Anterior cingulate cortex (tissue), 58 donors: ENCODE data around the gene NCOA3.
"Not testable (repeated sequence)": the region's sequence is repeated elsewhere in the genome, so short reads cannot be mapped to it uniquely, and the experiment has no call there.

Experiments used
- DNase-seq, 58 donors: peaks; one replicate each; lab custom pipeline; 2025; lab: John Stamatoyannopoulos, UW

NCOA3 gene

DNA sequence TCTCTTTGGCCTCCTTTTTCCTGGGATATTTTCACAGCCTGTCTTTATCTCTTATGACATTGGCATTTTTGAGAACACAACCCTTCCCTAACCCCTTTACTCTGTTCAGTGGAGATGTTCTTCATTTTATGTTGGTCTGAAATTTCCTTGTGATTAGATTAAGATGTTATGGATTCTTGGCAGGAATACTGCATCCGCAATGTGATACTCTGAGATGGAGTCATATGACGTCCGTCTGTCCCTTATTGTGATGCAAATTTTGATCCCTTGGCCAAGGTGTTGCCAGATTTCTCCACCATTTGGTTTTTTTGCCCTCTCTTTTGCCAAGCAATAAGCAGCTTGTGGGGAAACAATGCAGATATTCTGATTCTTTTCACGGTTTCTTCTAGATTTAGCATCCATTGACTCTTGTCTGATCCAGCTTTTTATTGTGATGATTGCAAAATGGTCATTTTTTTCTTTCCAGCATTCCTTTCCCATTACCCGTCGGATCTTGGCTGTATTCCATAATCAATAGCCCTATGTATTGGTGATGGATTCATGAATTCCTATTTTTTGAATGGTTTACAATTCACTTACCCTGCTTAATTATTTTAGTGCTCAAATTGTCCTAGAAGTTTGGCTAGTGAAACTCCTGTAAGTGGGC lies 85.1 kb downstream of the NCOA3 start:
- DNase-seq = no peak

DNA sequence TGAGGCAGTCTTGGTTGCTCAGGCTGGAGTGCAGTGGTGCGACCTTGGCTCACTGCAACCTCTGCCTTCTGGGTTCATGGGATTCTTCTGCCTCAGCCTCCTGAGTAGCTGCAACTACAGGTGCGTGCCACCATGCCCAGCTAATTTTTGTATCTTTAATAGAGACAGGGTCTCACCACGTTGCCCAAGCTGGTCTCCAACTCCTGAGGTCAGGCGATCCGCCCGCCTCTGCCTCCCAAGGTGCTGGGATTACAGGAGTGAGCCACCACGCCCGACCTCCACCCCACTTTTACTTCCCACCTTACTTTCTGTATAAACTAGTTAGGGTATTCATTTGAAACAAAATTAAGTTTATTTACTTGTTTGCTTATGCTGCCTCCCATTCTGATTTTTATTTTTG lies 86.5 kb downstream of the NCOA3 start:
- DNase-seq = no peak

DNA sequence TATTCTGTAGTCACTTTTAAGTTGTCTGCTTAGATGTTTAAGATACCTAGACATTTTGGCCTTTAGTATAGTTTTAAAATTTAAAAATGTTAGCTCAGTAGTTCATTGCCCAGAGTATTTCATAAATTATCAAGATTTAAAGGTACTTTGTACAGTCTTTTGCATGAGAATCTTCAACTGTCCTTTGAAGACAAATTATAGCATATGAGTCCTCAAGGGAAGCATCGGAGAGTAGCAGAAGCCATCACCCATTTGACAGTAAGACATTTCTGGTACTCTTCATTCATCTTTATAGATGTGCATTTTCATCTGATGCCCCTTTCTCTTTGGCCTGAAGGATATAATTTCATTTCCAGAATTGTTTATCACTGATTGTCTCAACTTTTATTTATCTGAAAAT lies 89.5 kb downstream of the NCOA3 start:
- no peak for DNase-seq

DNA sequence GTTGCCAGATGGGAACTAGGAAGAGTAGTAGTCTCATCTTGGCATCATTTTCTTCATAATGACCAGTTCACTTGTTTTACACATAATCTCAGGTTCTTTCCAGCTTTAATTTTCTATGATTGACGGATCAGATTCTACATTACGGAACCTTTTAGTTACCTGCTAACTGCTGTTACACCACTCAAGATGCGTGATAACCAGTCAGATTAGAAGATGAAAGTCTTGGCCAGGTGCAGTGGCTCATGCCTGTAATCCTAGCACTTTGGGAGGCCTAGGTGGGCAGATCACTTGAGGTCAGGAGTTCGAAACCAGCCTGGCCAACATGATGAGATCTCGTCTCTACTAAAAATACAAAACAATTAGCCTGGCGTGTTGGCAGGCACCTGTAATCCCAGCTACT lies 92.5 kb downstream of the NCOA3 start:
- no peak for DNase-seq

DNA sequence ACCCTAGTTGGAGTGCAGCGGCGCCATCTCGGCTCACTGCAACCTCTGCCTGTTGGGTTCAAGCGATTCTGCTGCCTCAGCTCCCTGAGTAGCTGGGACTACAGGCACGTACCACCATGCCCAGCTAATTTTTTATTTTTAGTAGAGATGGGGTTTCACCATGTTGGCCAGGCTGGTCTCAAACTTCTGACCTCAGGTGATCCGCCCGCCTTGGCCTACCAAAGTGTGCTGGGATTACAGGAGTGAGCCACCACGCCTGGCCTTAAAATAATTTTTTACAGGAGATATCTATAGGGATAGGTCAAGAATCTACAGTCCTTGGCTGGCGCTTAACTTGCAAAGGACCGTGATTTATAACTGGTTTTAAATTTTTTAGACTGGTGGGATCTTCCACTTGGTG lies 93.5 kb downstream of the NCOA3 start:
- not testable (repeated sequence) for DNase-seq

DNA sequence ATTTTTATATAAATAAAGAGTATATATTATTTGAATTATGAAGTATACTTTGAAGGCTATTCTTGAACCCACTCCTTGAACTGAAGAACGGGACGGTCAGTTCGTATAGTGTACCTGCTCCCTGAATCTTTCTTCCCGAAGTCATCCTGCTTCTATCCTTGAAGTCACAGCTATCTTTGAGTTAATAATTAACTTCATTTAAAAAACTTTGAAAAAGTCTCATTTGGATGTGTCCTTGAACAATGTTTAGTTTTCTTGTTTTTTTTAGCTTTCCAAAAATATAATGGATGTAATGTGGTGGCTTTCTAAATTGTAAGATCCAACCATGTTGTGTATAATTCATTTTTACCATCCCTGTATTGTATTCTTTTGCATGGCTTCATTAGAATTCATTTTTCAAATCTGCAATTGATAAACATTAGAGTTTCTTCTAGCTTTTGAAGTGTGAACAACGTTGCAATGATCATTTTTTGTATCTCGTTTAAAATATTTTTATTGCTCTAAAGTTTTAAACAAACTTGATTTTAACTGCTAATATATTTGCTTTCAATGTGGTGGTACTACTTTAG lies 94.4 kb downstream of the NCOA3 start:
- no peak for DNase-seq

DNA sequence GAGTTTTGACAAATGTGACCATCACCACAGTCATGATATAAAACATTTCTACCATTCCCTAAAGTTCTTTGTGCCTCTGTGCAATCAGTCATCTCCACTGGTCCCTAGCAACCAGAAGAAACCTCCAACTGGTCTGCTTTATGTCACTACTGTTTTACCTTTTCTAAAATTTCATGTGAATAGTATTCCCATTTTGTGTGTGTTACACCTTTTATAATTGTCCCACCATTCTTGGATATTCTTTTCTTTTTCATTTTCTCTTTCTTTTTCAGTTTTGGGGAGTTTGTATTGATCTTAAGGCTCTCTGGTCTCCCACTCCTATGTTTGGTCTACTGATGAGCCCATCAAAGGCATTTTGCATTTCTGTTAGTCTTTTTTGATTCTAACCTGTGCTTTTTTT lies 95.4 kb downstream of the NCOA3 start:
- no peak for DNase-seq

DNA sequence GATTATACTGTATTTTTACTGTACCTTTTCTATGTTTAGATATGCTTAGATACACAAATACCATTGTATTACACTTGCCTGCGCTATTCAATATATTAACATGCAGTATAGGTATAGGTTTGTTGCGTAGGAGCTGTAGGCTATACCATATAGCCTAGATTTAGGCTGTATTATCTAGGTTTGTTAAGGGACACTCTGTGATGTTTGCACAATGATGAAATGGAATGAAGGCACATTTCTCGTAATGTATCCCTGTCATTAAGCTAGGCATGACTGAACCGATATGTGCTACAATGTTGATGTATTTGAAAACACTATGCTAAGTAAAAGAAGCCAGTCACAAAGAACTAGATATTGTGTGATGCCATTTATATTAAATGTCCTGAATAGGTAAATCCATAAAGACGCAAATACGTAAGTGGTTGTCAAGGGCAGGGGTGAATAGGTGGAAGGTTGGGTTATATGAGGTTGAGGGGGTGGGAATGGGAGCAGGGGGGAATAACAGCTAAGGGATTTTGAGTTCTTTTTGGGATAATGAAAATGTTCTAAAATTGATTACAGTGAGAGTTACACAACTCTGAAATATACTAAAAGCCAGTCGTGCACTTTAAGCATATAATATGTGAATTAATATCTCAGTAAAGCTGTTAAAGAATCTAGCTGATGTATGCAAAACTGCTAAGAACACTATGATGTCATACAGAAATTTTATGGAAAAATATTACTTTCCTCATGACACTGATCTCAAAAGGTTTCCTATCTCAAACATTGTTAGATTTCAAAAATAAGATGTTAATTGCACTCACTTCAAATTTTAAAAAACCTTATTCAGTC lies 97.4 kb downstream of the NCOA3 start:
- no peak for DNase-seq

DNA sequence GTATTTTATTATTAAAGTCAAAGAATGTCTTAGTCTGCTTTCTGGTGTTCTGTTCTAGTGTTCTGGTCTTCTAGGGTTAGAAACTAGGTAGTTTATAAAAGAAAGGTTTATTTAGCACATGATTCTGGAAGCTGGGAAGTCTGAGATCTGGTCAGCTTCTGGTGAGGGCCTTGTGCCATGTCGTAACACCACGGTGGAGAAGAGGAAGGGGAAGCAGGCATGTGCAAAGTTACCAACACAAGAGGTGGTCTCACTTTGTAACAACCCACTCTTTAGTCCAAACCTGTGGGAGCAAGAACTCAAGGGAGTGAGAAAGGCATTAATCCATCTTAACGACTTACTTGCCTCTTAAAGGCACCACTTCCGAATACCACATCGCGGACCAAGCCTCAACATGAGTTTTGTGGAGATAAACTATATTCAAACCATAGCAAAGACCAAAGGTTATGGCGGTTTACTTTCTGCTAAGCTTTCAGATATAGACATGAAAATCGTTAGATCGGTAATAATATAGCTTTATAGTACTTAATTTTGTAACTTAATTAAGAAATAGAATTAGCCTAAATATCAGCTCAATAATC lies 99.4 kb downstream of the NCOA3 start:
- DNase-seq = no peak

DNA sequence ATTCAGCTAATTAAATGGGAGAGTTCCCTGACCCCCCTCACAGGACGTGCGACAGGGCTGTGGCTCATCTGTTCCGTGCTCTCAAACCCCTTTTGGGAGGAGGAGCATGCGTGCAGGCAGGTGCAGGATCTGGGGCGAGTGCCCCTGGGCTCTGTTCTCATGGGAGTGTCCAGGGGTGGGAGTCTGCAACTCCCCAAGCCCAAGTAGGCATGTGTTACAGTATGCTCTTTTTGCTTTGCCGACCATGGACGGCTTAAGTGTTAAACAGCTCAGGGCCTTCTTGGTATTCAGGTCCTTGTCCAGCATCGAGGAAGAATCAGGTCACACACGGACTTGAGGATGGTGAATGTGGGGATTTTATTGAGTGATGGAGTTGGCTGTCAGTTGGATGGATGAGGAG lies 101.6 kb downstream of the NCOA3 start:
- no peak for DNase-seq

DNA sequence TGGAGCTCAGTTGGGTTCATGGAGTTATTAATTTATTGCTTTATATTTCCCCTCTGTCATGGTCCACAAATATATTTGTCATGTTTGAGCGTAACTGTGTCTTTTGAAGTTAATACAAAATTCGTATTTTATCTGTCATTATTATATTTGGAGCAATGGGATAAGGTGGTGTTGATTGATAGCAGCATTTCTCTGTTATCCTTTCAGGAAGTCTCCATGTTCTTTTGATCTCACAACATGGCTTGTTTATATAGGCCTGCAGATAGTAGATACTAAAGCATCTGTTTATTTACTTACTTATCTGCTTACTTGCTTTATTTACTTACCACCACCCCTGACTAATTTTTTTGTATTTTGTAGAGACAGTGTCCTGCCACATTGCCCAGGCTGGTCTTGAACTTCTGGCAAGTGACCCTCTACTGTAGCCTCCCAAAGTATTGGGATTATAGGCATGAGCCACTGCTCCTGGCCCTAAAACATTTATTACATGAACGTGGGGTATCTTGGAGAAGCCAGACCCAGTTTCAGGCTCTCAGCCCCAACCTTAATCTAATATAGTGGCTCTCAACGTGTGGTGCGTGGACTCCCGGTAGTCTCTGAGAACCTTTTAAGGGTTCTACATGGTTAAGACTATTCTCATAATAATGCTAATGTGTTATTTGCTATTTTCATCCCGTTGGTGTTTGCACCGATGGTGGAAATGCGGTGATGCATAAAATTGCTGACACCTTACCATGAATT lies 104.2 kb downstream of the NCOA3 start:
- no peak for DNase-seq

DNA sequence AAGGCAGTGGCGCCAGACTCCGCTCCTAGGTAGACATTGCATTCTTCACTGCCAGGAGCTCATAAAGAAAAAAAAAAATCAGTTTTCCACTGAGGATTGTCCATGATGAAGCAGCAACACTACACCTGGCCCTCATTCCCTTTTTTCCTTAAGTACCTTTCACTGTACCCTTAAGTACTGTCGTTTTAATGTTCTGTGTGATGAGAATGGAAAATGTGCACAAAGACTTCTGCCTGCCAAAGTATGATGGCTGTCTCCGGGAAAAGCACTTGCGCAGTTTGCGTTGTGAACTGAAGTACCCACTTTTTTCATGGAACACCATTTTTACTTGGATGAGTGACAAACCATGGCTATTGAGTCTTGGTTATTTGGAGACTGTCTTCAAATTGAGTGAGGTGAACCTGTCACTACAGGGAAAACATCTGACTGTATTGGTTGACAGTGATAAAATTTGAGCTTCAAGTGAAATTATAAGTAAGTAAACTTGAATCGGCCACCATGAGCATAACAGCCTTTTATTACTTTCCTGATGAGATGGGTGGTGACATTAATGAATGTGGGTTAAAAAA lies 104.8 kb downstream of the NCOA3 start:
- no peak for DNase-seq

DNA sequence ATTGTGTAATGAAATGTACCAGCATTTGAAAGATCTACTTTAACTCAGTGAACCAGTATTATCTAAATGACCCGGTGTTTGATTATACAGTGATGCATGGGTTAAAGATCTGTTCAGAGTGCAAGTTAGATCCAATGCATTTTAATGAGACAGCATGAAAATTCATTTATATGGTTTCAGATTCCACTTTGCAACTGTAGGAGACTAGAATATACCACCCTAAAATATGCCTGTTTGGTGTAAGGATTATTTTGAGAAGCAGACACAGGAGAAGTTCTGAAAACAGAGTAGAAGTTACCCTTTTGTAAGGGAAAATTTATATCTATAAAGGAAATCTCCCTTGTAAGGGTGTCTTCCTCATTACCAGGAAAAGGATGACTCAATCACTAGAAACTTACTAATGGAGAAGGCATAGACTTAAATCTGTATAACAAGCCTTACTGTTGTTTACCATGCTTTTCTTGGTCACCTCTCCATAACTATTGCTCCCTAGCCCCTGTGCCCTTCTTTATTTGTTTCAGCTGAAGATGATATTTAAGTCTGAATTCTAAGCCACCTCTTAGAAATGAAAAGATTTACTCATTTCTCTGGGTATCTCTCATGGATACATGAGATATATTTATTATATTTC lies 105.4 kb downstream of the NCOA3 start:
- DNase-seq = no peak

DNA sequence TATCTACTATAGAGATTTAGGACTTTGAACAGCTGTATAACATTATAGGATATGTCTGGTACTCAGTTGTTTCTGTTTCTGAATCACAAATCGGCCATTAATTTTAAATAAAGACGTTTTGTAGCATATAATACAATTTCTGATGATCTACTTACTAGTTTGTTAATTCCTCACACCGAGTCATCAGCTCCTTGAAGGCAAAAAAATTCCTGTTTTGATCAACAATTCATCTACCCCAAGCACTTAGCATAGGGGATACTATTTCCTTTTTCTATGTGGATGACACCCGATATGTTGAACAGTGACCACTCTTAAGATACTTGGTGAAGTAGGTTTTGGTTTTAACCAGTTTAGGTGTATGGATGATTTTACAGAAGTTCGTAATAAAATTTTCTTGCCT lies 107.3 kb downstream of the NCOA3 start:
- DNase-seq = no peak

DNA sequence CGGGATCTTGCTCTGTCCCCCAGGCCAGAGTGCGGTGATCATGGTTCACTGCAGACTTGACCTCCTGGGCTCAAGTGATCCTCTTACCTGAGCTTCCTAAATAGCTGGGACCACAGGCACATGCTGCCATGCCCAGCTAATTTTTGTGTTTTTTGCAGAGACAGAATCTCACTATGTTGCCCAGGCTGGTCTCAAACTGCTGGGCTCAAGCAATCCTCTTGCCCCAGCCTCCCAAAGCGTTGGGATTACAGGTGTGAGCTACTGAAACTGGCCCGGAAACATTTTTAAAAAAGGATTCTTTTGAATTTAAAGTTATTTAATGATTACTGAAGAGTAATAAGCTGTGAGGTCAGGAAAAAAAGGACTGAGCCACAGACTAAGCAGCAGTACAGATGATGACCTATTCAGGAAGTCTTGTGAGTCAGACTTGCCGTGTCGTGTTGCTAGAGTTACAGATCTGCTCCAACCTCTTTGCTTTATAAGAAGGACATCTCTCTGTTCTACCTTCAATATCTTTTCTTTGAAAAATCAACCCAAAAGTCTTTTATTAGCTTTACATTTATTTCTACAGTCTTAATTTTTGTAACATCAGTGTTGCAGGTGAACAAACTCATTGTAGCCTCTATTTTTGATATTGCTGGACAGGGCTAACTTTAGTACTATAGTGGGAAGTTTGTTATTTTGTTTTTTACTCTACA lies 108.7 kb downstream of the NCOA3 start:
- DNase-seq = no peak

DNA sequence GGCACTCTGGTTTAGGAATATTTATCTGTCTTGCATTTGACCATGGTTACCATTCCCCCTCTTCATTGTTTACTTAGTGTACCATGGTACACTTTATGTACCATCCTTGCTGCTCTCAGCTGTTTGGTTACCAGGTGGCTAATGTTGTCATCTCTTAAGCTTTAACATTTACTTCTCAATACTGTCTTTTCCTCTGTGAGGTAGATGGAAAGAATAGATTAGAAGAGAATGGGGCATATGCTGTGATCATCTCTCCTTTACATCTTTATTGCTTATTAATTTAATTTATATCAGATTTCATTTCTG lies 109.2 kb downstream of the NCOA3 start:
- no peak for DNase-seq

DNA sequence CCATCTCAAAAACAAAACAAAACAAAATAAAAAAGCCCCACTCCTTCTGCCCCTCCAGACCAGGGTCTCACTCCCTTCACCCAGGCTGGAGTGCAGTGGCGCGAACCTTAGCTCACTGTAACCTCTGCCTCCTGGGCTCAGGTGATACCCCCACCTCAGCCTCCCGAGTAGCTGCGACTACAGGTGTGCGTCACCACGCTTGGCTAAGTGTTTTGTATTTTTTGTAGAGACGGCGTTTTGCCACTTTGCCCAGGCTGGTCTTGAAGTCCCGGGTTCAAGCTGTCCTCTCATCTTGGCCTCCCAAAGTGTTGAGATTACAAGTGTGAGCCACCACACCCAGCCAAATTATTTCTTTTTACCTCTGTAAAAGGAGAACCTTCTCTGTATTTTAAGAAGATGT lies 110.1 kb downstream of the NCOA3 start:
- DNase-seq = no peak

DNA sequence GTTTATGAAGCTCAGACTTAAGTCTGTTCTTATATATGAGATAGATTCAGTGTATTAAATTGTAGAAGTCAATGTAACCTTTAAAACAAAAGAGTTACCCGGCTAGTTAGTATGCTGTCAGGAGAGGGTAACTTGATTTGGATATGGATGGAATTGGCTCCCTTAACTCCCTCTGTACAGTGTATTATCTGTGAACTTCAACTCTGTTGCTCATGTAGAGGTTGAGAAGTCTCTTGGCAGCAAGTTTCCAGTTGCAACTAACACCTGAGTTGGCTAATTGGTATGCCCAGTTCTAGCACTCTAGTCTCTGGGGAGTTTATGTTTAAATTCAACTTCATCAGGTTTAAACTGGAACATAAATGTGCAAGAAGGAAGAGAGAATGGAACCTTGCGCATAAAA lies 111.0 kb downstream of the NCOA3 start:
- no peak for DNase-seq

DNA sequence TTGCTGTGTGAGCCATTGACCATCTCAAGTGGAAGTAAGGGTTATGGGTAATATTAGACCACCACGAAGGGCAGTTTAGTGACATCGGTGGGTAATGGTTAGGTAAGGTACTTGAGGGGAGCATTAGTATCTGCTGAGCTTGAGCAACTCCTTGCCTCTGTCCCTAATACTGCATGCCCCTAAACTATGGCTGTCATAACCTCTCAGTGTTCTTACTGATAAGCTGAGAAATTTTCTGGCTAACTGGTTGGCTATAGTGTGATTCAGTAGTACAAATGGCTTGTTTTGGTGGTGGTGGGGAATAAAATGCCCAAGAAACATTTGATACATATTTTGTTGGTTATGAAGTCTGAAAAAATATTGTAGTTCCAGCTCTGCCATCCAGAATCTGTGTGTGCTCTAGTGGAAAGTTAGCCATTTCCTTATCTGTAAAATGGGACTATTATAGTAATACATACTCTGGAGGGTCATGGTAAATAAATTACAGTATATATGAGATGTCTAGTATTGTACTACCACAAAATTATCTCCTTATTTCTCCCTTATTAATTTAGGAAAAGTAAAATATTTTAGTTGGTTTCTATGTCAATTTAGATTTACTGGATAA lies 113.1 kb downstream of the NCOA3 start:
- DNase-seq = no peak
